ENCODE data around the gene FBRSL1.

DNA sequence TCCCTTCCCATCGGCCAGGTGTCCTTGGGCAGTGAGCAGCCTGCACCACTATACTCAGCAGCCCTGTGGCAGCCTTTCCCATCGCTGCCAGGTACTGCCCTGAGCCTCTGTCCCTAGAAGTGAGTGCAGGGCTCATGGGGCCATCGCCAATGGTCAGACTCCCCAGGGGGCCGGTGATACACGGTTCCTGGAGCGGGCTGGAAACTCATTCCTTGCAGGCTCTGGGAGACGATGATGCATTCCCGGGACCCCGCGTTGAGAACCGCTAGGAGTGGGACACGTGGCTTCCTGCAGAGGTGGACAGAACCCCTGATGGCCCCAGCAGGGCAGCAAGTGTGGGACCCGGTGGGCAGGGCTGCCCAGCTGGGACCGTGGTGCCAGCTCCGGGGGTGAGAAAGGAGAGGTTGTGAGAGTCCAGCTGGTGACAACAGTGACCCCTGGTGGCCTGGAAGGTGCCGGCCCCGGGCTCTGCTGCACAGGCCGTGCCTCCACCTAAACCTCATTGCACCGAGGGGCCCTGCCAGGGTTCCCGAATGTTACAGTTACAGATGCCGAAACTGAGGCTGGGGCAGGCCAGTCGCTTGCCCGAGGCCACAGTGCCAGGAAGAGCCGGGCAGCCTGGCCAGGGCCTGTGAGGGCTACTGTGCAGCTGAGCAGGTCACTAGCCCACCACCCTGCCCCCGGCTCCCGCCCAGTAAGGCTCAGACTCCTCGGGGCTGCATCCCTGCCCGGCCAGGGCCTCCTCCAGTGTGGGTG lies 33.8 kb downstream of the FBRSL1 start:
- TF ChIP-seq POLR2A (IDR thresholded peaks at IDR 0.05) (no peak), EP300 (IDR thresholded peaks at IDR 0.05) (no peak), POLR2AphosphoS5 (IDR thresholded peaks at IDR 0.05) (no peak)
- TF ChIP-seq, protein P1, sequence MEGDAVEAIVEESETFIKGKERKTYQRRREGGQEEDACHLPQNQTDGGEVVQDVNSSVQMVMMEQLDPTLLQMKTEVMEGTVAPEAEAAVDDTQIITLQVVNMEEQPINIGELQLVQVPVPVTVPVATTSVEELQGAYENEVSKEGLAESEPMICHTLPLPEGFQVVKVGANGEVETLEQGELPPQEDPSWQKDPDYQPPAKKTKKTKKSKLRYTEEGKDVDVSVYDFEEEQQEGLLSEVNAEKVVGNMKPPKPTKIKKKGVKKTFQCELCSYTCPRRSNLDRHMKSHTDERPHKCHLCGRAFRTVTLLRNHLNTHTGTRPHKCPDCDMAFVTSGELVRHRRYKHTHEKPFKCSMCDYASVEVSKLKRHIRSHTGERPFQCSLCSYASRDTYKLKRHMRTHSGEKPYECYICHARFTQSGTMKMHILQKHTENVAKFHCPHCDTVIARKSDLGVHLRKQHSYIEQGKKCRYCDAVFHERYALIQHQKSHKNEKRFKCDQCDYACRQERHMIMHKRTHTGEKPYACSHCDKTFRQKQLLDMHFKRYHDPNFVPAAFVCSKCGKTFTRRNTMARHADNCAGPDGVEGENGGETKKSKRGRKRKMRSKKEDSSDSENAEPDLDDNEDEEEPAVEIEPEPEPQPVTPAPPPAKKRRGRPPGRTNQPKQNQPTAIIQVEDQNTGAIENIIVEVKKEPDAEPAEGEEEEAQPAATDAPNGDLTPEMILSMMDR (IDR thresholded peaks at IDR 0.05), result peak; percentile 22 to 73 (median 48)

Data from sigmoid colon (tissue), 4 donors.